CD4-positive, alpha-beta T cell treated with Interleukin-17A for 1 hour (primary cell): ENCODE measurements around the gene MRPS27.
"Not testable (repeated sequence)": the region's sequence is repeated elsewhere in the genome, so short reads cannot be mapped to it uniquely, and the experiment has no call there.

Experiments used
- DNase-seq: peaks from one replicate; pipeline ENCODE4 v3.0.0-alpha.2; 2020

MRPS27 gene

DNA sequence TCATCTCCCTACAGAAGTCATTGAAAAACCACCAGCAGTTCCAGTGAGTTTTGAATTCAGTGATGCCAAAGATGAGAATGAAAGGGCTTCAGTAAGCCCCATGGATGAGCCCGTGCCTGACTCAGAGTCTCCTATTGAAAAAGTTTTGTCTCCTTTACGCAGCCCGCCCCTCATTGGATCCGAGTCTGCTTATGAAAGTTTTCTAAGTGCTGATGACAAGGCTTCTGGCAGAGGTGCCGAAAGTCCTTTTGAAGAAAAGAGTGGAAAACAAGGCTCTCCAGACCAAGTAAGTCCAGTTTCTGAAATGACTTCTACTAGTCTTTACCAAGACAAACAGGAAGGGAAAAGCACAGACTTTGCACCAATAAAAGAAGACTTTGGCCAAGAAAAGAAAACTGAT lies 122.6 kb downstream of the MRPS27 start:
- DNase-seq, result no peak

DNA sequence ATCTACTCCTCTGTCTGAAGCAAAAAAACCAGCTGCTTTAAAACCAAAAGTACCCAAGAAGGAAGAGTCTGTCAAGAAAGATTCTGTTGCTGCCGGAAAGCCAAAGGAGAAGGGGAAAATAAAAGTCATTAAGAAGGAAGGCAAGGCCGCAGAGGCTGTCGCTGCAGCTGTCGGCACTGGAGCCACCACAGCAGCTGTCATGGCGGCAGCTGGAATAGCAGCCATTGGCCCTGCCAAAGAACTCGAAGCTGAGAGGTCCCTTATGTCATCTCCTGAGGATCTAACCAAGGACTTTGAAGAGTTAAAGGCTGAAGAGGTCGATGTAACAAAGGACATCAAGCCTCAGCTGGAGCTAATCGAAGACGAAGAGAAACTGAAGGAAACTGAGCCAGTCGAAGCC lies 124.5 kb downstream of the MRPS27 start:
- no peak for DNase-seq

DNA sequence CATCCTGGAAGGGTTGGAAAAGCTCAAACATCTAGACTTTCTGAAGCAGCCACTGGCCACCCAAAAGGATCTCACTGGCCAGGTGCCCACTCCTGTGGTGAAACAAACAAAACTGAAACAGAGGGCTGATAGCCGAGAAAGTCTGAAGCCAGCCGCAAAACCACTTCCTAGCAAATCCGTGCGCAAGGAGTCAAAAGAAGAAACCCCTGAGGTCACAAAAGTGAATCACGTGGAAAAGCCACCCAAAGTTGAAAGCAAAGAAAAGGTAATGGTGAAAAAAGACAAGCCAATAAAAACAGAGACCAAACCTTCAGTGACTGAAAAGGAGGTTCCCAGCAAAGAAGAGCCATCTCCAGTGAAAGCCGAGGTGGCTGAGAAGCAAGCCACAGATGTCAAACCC lies 125.2 kb downstream of the MRPS27 start:
- peak; percentile 39 for DNase-seq

DNA sequence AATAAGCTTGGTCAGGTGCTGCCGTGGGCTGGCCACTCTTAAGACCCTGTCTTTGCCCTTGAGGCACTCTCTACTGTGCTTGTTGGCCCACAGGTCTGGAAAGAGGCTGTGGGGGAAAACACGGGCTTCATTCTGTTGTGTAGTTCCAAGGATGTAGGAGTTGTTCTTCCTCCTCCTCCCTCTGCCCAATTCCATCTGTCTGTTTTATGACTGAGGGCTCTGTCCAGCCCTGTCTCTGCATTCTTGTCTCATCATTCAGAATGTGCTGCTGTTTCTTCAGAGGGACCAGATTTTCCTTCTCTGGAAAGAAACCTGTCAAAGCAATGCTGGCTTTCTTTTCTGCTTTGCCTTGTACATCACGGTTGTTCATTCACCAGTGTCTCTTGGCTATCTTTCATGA lies 128.6 kb downstream of the MRPS27 start:
- DNase-seq, result no peak

DNA sequence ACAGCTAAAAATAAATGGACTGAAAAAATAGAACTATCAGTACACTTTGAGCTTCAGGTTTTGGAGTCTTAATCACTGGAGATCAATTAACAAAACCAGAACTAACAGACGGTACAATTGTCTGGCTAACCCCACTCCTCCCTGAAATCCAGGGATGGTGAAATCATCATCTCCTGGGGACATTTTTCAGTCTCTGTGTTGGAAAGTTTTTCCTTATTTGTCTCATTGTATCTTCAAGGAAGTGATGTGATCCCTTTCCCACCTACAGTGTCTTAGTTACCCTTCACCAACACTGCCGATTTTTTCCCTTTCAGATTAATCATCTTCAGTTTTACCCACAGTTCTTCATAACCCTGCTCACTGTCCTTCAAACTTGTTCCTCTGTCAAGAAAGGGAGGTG lies 130.9 kb downstream of the MRPS27 start:
- no peak for DNase-seq

DNA sequence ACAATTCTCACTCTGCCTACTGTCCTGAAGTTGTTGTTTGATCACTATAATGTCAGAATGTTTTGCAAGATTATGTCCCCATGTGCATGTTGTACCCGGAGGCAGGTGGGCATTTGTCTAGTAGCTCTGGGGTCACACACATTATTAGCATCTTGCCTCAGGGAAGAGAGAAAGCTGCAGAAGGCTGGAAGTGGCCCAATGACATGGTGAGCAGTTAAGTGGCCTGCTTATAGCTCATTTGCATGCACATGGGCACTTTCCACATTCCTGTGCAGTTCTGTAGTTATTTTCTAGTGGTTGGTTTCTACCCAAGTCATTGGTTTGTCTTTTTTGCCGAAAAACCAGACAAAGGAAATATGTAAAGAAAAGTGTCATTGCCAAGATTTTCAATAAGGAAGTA lies 131.9 kb downstream of the MRPS27 start:
- DNase-seq, result no peak

DNA sequence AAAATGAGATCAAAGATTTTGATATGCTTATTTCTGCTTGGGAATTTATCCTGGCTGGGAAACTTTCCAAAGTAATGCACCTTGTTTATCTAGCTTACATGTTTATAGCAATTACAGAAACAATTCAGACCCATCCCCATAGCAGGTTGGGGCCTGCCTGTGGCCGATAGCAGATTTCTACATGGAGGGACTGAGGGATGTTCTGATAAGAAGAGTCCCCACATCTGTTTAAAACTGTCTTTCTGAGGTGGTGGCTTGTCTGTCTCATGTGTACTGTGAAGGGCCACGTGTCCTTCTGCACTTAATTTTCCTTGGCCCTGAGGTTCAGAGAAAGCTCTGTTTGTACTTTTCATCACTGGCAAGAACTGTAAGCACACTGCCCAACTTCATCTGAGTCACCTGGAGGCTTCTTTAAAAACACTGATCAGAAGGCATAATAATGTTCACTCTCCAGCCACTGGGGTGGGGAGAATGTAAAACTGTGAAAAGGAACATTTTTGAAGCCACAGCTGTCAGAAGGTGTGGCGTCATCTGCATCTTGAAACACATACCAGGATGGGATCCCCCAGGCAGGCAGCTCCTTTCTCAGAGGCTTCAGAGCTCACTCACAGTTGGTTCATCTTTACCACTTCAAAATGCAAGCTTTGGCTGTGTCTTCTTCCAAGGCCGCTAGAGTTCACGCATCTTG lies 132.5 kb downstream of the MRPS27 start:
- DNase-seq, result no peak

DNA sequence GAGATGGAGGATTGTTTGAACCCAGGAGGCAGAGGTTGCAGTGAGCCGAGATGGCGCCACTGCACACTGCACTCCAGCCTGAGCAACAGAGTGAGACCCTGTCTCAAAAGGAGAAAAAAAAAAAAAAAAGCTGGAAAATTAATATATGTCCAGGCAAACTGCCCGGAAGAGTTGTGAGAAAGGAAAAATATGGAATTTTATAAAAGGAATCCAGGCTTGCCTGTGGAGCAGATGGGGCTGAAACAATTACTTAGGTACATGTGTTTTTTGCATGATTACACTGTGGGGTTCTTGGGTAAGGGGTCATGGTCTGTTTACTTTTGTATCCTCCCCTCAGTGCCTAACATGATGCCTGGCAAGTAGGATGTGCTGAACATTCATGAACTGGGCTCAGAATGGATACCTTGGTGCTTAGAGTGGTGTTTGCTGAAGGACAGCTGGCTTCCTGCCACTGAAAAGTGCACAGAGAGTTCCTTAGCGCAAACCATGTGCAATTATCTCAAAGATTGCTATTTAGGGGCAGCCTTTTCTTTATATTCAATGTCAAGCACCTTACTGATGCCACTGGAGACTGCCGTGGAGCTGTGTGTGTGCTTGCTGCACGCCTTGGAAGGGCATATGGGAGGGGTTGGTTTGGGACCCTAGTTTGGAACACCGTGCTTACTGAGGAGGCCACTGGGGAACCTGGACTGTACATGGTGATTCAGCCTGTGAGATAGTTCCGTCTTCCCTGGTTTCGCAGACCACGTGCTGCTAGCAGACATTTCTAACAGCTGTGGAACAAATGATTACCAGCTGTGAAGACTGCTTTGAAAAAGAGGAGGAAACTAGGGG lies 134.3 kb downstream of the MRPS27 start:
- DNase-seq, result no peak

DNA sequence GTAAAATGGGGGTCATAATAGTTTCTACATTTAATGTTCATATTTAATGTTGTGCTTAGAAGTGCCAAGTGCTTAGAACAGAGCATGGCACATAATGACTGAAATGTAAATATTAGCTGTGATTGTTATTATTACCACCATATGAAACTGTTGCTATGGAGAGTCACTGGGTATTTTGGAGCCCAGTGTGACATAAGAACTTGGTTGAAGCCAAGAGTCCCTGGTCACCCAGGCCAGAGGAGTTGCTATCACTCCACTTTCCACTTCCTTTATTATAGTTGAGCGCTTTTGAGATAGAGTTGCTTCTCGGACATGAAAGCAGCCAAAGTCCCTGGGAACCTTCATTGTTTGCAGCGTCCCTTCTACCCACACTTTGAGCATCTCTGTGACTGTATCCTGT lies 135.6 kb downstream of the MRPS27 start:
- DNase-seq, result no peak

DNA sequence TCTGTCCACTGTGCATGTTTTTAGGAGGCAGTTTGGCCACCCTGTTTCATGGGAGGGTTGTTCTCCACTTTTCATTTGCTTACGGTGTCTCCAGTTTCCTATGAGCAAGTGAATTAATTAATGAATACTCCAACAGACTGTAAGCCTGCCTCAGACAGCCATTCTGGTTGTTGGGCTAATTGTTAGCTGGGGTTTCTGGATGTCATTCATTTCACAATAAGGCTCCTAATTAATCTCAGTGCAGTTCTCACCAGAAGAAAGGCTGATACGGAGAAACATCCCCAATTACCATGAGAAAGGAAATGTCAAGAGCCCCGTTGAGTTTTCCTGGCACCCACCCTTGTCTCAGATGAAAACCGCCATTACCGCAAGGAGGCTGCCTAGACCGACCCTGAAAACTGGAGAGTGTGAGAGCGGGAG lies 136.9 kb downstream of the MRPS27 start:
- DNase-seq, result no peak

DNA sequence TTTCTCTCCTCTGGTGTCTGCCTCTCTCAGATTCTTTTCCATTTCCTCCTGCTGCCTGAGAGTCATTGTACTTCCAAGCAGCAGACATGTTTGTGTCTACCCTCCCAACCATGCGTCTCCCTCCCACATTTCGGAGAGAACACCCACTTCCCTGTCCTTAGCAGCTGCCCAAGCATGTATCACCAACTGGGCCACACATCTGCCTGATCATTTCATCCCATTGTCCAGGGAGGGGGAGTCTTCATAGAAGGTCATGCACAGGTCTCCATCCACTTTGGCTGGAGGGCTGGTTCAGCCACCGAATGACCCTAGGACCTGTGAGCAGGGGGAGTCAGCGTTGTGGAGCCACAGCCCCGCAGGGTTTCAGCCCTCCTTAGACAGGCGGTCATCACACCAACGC lies 137.4 kb downstream of the MRPS27 start:
- DNase-seq, result no peak

DNA sequence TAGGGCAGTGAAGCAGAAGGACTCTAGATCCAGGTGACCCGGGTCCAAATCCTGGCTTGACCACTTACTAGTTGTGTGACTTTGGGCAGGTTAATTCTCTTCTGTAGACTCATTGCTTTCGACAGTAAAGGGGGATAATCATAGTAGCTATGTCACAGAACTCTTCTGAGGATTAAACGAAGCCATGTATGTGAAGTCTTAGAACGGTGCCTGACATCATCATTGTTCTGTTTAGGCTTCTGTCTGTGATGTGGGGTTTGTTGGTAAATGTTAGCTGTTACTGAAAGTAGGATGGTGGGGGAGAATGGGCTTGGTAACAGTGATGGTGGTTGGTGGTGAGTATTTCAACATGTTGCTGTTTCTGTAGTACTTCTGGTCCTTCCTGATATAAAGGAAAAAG lies 139.1 kb downstream of the MRPS27 start:
- DNase-seq, result no peak

DNA sequence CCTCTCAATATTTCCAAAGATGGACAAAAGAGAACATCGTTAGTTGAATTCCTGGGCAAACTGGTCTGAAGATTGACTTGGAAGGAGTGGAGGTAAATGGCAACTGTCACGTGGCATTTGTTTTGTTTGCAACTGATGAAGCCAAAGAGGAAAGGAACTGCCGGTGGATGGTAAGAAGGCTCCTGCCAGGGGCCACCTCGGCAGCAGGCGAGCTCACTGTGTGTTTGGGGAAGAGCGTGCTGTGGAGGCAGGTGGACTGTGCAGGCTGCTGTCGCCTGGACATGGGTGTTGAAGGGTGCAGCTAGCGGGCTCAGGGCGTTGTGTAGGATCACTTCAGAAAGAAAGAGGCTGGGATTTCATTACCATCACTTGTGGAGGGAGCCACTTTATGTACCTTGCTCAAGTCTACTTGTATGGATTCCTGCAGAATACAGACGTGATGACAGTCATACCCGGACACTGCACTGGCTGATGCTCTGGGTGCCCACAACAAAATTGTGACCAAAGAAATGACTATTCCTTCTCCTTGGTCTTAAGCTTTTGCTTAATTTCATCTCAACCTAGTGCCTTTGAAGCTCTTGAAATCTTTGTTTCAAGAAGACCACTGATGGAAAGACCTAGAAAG lies 140.1 kb downstream of the MRPS27 start:
- DNase-seq, result no peak

DNA sequence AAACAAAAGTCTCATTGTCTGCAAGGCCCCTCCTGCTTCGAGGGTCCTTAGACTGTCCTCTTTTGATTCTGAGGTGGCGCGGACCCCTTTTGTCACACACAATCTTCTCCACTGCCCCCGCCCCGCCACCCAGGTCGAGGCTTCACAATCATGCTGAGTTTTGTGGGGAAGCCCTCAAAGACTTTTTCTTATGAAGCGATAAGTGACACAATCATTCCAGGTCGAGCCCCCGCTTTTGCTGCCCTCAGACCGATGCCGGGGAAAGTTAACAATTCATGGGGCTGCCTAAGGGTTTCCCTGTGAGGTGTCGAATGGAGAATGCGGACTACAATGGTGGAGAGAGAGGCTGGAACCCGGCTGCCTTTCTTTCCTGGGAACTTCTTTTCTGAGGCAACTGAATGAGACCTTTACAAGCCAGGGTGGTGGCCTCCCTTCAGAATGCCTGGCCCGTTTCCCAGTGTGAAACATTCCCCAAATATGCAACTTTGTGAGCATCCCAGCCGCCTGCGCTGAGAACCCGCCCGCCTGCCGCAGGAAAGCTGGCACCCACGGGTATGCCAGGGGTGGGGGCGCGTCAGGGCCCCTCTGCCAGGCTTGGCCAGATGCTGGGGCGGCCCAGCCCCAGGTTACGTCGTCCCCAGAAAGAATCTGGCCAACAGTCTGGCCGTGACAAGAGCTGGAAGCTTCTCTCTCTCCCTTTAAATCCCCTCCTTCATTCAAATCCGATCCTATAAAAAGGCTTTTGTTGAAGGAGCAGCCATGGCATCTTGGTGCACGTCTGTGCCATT lies 140.8 kb downstream of the MRPS27 start:
- DNase-seq, result no peak

DNA sequence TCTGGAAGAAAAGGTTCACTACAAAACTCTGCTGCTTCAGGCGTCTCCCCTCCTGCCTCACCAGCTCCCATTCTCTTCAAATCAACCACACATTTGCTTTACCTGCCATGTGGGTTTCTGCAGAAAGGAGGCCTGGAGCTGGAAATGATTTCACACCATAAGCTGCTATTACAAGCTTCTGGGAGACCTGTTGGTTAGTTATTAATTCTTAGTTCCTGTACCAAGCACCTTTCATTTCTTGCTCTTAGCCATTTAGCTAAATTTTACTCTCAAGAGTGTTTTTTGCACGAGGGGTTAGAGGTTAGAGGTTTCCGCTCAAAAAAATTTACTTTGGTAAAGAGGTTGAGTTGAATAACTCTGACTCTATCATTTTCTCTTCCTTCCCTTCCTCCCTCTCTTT lies 142.5 kb downstream of the MRPS27 start:
- no peak for DNase-seq

DNA sequence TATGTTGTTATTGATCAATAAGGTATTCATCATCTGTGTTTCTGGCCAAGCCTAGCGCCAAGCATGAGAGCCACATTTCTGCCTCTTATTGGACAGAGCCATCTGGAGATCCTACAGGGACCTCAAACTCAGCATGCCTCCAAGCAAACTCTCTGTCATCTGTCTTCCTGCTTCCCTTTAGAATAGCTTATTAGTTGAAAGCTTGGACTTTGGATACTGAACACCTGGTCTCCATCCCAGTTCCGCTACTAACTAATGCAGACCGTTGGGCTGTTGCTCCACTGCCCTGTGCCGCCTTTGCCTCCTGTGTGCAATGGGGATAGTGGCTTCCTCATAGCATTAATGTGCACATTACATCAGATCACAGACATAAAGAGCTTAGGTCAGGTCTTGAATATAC lies 147.3 kb downstream of the MRPS27 start:
- DNase-seq, result no peak

DNA sequence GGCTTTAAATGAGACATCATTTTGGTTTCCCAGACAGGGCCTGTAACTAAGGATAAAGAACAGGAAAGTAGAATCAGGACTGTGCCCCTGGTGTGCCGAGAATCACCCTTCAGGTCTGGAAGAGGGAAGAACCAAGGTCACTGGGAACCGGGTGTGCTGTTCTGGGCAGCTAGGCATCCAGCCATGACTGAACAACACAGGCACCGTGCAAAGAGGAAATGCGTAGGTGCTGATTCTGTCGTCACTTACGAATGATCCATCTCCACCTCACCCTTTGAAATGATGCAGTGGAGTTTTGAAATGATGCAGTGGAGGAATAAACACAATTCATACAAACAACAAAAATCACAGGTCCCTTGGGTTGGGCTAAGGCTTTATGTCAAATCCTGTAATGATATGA lies 148.4 kb downstream of the MRPS27 start:
- DNase-seq, result no peak

DNA sequence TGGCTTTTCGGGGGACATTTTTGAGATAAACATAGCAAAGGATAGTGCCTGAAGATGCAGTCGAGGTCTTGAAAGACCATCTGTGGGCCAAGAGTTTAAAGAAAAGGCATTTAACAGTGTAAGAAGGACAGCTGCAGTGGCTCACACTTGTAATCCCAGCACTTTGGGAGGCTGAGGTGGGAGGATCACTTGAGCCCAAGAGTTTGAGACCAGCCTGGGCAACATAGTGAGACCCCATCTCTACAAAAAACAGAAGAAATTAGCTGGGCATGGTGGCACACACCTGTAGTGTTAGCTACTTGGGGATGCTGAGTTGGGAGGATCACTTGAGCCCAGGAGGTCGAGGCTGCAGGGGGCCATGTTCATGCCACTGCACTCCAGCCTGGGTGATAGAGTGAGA lies 148.9 kb downstream of the MRPS27 start:
- DNase-seq, result not testable (repeated sequence)

DNA sequence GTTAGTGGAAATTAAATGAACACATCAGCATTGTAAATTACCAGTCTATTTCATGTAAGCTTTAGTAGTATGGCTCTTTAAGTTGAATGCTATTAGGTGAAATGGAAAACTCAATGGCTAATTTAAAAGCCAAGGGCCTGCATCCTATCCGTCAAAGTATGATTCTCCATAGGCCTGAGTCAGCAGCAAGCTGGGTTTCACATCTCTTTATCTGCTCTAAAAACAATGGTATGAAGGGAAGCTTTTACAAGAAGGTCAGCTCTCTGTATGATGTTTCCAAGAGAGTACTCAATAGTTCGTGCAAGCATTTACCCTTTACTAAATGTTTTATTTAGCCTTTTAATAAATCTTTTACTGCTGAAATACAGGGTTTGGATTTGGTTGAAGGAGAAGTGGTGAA lies 149.9 kb downstream of the MRPS27 start:
- DNase-seq, result no peak
